Vagina (tissue), 2 donors: ENCODE data around the gene DNAH6. TPM values are rescaled to one million over a fixed set of nuclear protein-coding genes. Genes with fewer than 3 reads are reported as not detected.
"Not testable (repeated sequence)": the region's sequence is repeated elsewhere in the genome, so short reads cannot be mapped to it uniquely, and the experiment has no call there.

Experiments used
- DNase-seq, 2 donors: peaks; one replicate each; pipeline ENCODE4 v3.0.0-alpha.2; 2017; ENCODE audit errors: extremely low spot score in 2 of 2
- H3K27ac ChIP-seq: fragments of 200-600 bp; sonication (generic); one replicate; pipeline ENCODE4 v1.5.1; 2019
- H3K27me3 ChIP-seq: fragments of 200-600 bp; sonication (generic); one replicate; pipeline ENCODE4 v1.5.1; 2019
- H3K36me3 ChIP-seq, 2 donors: fragments of 200-600 bp; sonication (generic); one replicate each; pipeline ENCODE4 v1.5.1; 2017 to 2019
- H3K4me1 ChIP-seq: fragments of 200-600 bp; sonication (generic); one replicate; pipeline ENCODE4 v1.5.1; 2019
- H3K4me3 ChIP-seq, 2 donors: fragments of 200-600 bp; sonication (generic); 1 replicate in 1 of 2; 2 replicates in 1 of 2; pipeline ENCODE4 v1.5.1; 2016 to 2019
- H3K9me3 ChIP-seq: fragments of 200-600 bp; sonication (generic); one replicate; pipeline ENCODE4 v1.5.1; 2019
- CTCF ChIP-seq, 3 experiments: fragments of 450-650 bp in 2 of 3; fragments of 200-600 bp in 1 of 3; sonication (generic) in 1 of 3; IDR thresholded peaks; one replicate each; pipeline ENCODE4 v1.5.1; 2017 to 2019; ENCODE audit warnings: antibody characterized with exemption in 3 of 3, mild to moderate bottlenecking in 2 of 3, moderate library complexity in 2 of 3
- POLR2A ChIP-seq, 2 donors: fragments of 450-650 bp; IDR thresholded peaks; one replicate each; pipeline ENCODE4 v1.6.1; 2017; ENCODE audit warnings: antibody characterized with exemption in 2 of 2, mild to moderate bottlenecking in 2 of 2, moderate library complexity in 2 of 2
- POLR2AphosphoS5 ChIP-seq, 2 donors: sonication (generic); formaldehyde crosslinking; IDR thresholded peaks; one replicate each; pipeline ENCODE4 v1.9.0; 2017; ENCODE audit warnings: antibody characterized with exemption in 2 of 2, mild to moderate bottlenecking in 2 of 2, low read depth in 1 of 2; ENCODE audit not compliant: insufficient read depth in 1 of 2
- intact Hi-C: fragments of 100-400 bp; cut with DNase I; formaldehyde crosslinking; loops from one replicate; pipeline ENCODE4 v1.15.1; 2023
- total RNA-seq: library from RNA; depleted of rRNA; stranded (reverse); fragments of >200 nt; gene quantifications from one replicate; pipeline ENCODE4 v1.2.3, GENCODE V29; 2016

DNAH6 gene
- total RNA-seq, 1 donor from 2014 or later, result 0.49 TPM

- Histone ChIP-seq H3K4me3 (no peak overlapping the region), H3K27ac (no peak overlapping the region), H3K9me3 (no peaks in the 10 kb centered on the region), H3K4me1 (no peaks in the 10 kb centered on the region), H3K27me3 (no peaks in the 10 kb centered on the region), H3K36me3 (no peaks in the 10 kb centered on the region)
- no peak for TF ChIP-seq POLR2A (IDR thresholded peaks at IDR 0.05)
- TF ChIP-seq POLR2AphosphoS5 (IDR thresholded peaks at IDR 0.05; ENCODE audit: insufficient read depth in 1 of 2, low read depth in 1 of 2), result no peak
- no peak for TF ChIP-seq CTCF (IDR thresholded peaks at IDR 0.05)
- no peak for DNase-seq
- intact Hi-C loops, result loop anchor here (5.0 kb wide), 1 partner anchor 384 kb away; the partner anchor contains the start of gene TRABD2A
Observed at GRCh38 chr2:84498150-84498799, 18.0 kb upstream of the DNAH6 start.

- H3K27me3 ChIP-seq, H3K27ac ChIP-seq, DNase-seq, H3K4me1 ChIP-seq, H3K36me3 ChIP-seq, H3K4me3 ChIP-seq, H3K9me3 ChIP-seq, intact Hi-C loops: not testable (repeated sequence)
Observed at GRCh38 chr2:84511024-84511423, 5.3 kb upstream of the DNAH6 start.

GRCh38 chr2:84515788-84516187, 510 bp upstream of the DNAH6 start:
- peak overlapping the region; percentile 42 to 45 for H3K4me3 ChIP-seq
- no peaks in the 10 kb centered on the region for H3K27me3 ChIP-seq
- H3K27ac ChIP-seq, result no peak overlapping the region
- H3K4me1 ChIP-seq, result peaks cover 4% of the 10 kb centered on the region
- no peaks in the 10 kb centered on the region for H3K9me3 ChIP-seq
- no peaks in the 10 kb centered on the region for H3K36me3 ChIP-seq
- TF ChIP-seq POLR2AphosphoS5 (IDR thresholded peaks at IDR 0.05; ENCODE audit: insufficient read depth in 1 of 2, low read depth in 1 of 2) (no peak), CTCF (IDR thresholded peaks at IDR 0.05) (no peak), POLR2A (IDR thresholded peaks at IDR 0.05) (no peak)
- intact Hi-C loops, result no loop called here
- DNase-seq, result no peak

- Histone ChIP-seq H3K27ac (no peak overlapping the region), H3K27me3 (no peaks in the 10 kb centered on the region), H3K4me1 (peaks cover 4% of the 10 kb centered on the region), H3K4me3 (no peak overlapping the region), H3K36me3 (no peaks in the 10 kb centered on the region), H3K9me3 (no peaks in the 10 kb centered on the region)
- TF ChIP-seq POLR2AphosphoS5 (IDR thresholded peaks at IDR 0.05; ENCODE audit: insufficient read depth in 1 of 2, low read depth in 1 of 2) (no peak), CTCF (IDR thresholded peaks at IDR 0.05) (no peak), POLR2A (IDR thresholded peaks at IDR 0.05) (no peak)
- DNase-seq, result no peak
- intact Hi-C loops, result no loop called here
Observed at GRCh38 chr2:84519332-84519957, 3.1 kb downstream of the DNAH6 start.

- no peak overlapping the region for H3K4me3 ChIP-seq
- no peak overlapping the region for H3K27ac ChIP-seq
- H3K9me3 ChIP-seq, result no peaks in the 10 kb centered on the region
- no peaks in the 10 kb centered on the region for H3K27me3 ChIP-seq
- no peaks in the 10 kb centered on the region for H3K36me3 ChIP-seq
- no peak for DNase-seq
- TF ChIP-seq CTCF (IDR thresholded peaks at IDR 0.05) (no peak), POLR2AphosphoS5 (IDR thresholded peaks at IDR 0.05; ENCODE audit: insufficient read depth in 1 of 2, low read depth in 1 of 2) (no peak), POLR2A (IDR thresholded peaks at IDR 0.05) (no peak)
- intact Hi-C loops, result no loop called here
- H3K4me1 ChIP-seq, result no peaks in the 10 kb centered on the region
Observed at GRCh38 chr2:84526562-84526961, 10.3 kb downstream of the DNAH6 start.
